Measurements from ENCODE around the gene TFDP3. TPM values are rescaled to one million over a fixed set of nuclear protein-coding genes. Genes with fewer than 3 reads are reported as not detected.

Gene TFDP3
- polyA plus RNA-seq (ENCODE audit: low read depth in 6 of 6): not detected

- peaks cover 0 to 10% (median 4%) of the 10 kb centered on the region in 3 donors for H3K27me3 Mint-ChIP-seq
- no peak within 1 kb of the TSS for H3K27ac Mint-ChIP-seq
- H3K4me3 Mint-ChIP-seq: no peak within 1 kb of the TSS
- H3K4me1 Mint-ChIP-seq: no peaks in the 10 kb centered on the region
- no peaks in the 10 kb centered on the region for H3K36me3 Mint-ChIP-seq
- no peaks in the 10 kb centered on the region for H3K9me3 Mint-ChIP-seq
- ATAC-seq (ENCODE audit: low read depth in 2 of 2) (no peak), DNase-seq (no peak)
Measured at GRCh38 chrX:133218329-133218728, at the start of gene TFDP3. TFDP3 (minus strand) TSS chrX:133218354; CDS start chrX:133218259, 95 bp downstream.

- DNase-seq (no peak), ATAC-seq (ENCODE audit: low read depth in 2 of 2) (no peak)
- Mint-ChIP-seq H3K27ac (no peak overlapping the region), H3K36me3 (no peaks in the 10 kb centered on the region), H3K4me1 (no peaks in the 10 kb centered on the region), H3K27me3 (peaks cover 0 to 7% (median 0%) of the 10 kb centered on the region in 3 donors), H3K4me3 (no peak overlapping the region), H3K9me3 (peaks cover 0 to 3% (median 0%) of the 10 kb centered on the region in 7 donors)
Measured at GRCh38 chrX:133267621-133268020, 49.5 kb upstream of the TFDP3 start.

GRCh38 chrX:133265331-133265730, 47.2 kb upstream of the TFDP3 start:
- H3K36me3 Mint-ChIP-seq: no peaks in the 10 kb centered on the region
- H3K9me3 Mint-ChIP-seq: peaks cover 0 to 3% (median 0%) of the 10 kb centered on the region in 7 donors
- H3K27ac Mint-ChIP-seq: no peak overlapping the region
- peak overlapping the region in 1 of 8 donors; percentile 33 for H3K4me3 Mint-ChIP-seq
- H3K4me1 Mint-ChIP-seq: peaks cover 0 to 3% (median 0%) of the 10 kb centered on the region in 3 donors
- H3K27me3 Mint-ChIP-seq: peaks cover 0 to 18% (median 0%) of the 10 kb centered on the region in 3 donors
- DNase-seq (no peak), ATAC-seq (ENCODE audit: low read depth in 2 of 2) (no peak)

- peaks cover 0 to 3% (median 0%) of the 10 kb centered on the region in 3 donors for H3K4me1 Mint-ChIP-seq
- no peaks in the 10 kb centered on the region for H3K36me3 Mint-ChIP-seq
- no peak for ATAC-seq (ENCODE audit: low read depth in 2 of 2)
- no peak overlapping the region for H3K27ac Mint-ChIP-seq
- DNase-seq: no peak
- H3K4me3 Mint-ChIP-seq: no peak overlapping the region
- peaks cover 0 to 4% (median 0%) of the 10 kb centered on the region in 7 donors for H3K9me3 Mint-ChIP-seq
- peaks cover 0 to 24% (median 0%) of the 10 kb centered on the region in 3 donors for H3K27me3 Mint-ChIP-seq
Measured at GRCh38 chrX:133258481-133258880, 40.3 kb upstream of the TFDP3 start.

GRCh38 chrX:133254666-133255065, 36.5 kb upstream of the TFDP3 start:
- H3K27me3 Mint-ChIP-seq: peaks cover 0 to 27% (median 0%) of the 10 kb centered on the region in 3 donors
- DNase-seq (no peak), ATAC-seq (ENCODE audit: low read depth in 2 of 2) (no peak)
- H3K4me3 Mint-ChIP-seq: no peak overlapping the region
- H3K27ac Mint-ChIP-seq: no peak overlapping the region
- peaks cover 0 to 3% (median 0%) of the 10 kb centered on the region in 7 donors for H3K9me3 Mint-ChIP-seq
- H3K4me1 Mint-ChIP-seq: no peaks in the 10 kb centered on the region
- H3K36me3 Mint-ChIP-seq: no peaks in the 10 kb centered on the region

GRCh38 chrX:133251204-133251603, 33.0 kb upstream of the TFDP3 start:
- Mint-ChIP-seq H3K27ac (no peak overlapping the region), H3K36me3 (peaks cover 5 to 14% of the 10 kb centered on the region in 2 donors), H3K27me3 (peaks cover 0 to 20% (median 0%) of the 10 kb centered on the region in 3 donors), H3K4me1 (no peaks in the 10 kb centered on the region), H3K4me3 (no peak overlapping the region), H3K9me3 (peaks cover 0 to 30% (median 16%) of the 10 kb centered on the region in 7 donors)
- ATAC-seq (ENCODE audit: low read depth in 2 of 2): no peak
- DNase-seq: no peak

GRCh38 chrX:133250184-133251100, 32.3 kb upstream of the TFDP3 start:
- H3K4me1 Mint-ChIP-seq: no peaks in the 10 kb centered on the region
- peaks cover 1 to 36% (median 20%) of the 10 kb centered on the region in 7 donors for H3K9me3 Mint-ChIP-seq
- H3K27me3 Mint-ChIP-seq: peaks cover 0 to 20% (median 0%) of the 10 kb centered on the region in 3 donors
- DNase-seq: no peak
- no peak for ATAC-seq (ENCODE audit: low read depth in 2 of 2)
- no peak overlapping the region for H3K4me3 Mint-ChIP-seq
- H3K27ac Mint-ChIP-seq: no peak overlapping the region
- H3K36me3 Mint-ChIP-seq: peaks cover 10 to 14% of the 10 kb centered on the region in 2 donors

- Mint-ChIP-seq H3K9me3 (peaks cover 1 to 39% (median 20%) of the 10 kb centered on the region in 7 donors), H3K4me3 (peak overlapping the region in 1 of 8 donors; percentile 24), H3K4me1 (no peaks in the 10 kb centered on the region), H3K36me3 (peaks cover 10 to 14% of the 10 kb centered on the region in 2 donors), H3K27me3 (peaks cover 0 to 20% (median 0%) of the 10 kb centered on the region in 3 donors), H3K27ac (no peak overlapping the region)
- no peak for ATAC-seq (ENCODE audit: low read depth in 2 of 2)
- DNase-seq: no peak
Measured at GRCh38 chrX:133249266-133250058, 31.3 kb upstream of the TFDP3 start.

- H3K4me3 Mint-ChIP-seq: no peak overlapping the region
- no peaks in the 10 kb centered on the region for H3K4me1 Mint-ChIP-seq
- peaks cover 1 to 39% (median 24%) of the 10 kb centered on the region in 7 donors for H3K9me3 Mint-ChIP-seq
- DNase-seq (no peak), ATAC-seq (ENCODE audit: low read depth in 2 of 2) (no peak)
- H3K27ac Mint-ChIP-seq: no peak overlapping the region
- peaks cover 10 to 14% of the 10 kb centered on the region in 2 donors for H3K36me3 Mint-ChIP-seq
- peaks cover 0 to 20% (median 0%) of the 10 kb centered on the region in 3 donors for H3K27me3 Mint-ChIP-seq
Measured at GRCh38 chrX:133248177-133248576, 30.0 kb upstream of the TFDP3 start.

- peaks cover 0 to 14% (median 0%) of the 10 kb centered on the region in 3 donors for H3K27me3 Mint-ChIP-seq
- no peaks in the 10 kb centered on the region for H3K4me1 Mint-ChIP-seq
- no peak overlapping the region for H3K4me3 Mint-ChIP-seq
- peaks cover 1 to 39% (median 24%) of the 10 kb centered on the region in 7 donors for H3K9me3 Mint-ChIP-seq
- H3K36me3 Mint-ChIP-seq: peaks cover 10 to 14% of the 10 kb centered on the region in 2 donors
- DNase-seq: no peak
- no peak overlapping the region for H3K27ac Mint-ChIP-seq
- no peak for ATAC-seq (ENCODE audit: low read depth in 2 of 2)
Measured at GRCh38 chrX:133246921-133247320, 28.8 kb upstream of the TFDP3 start.

- Mint-ChIP-seq H3K27ac (peak overlapping the region in 1 of 6 donors; percentile 11), H3K27me3 (peaks cover 0 to 22% (median 0%) of the 10 kb centered on the region in 3 donors), H3K9me3 (peaks cover 0 to 2% (median 0%) of the 10 kb centered on the region in 7 donors), H3K36me3 (no peaks in the 10 kb centered on the region), H3K4me3 (no peak overlapping the region), H3K4me1 (no peaks in the 10 kb centered on the region)
- ATAC-seq (ENCODE audit: low read depth in 2 of 2) (no peak), DNase-seq (no peak)
Measured at GRCh38 chrX:133235830-133236229, 17.7 kb upstream of the TFDP3 start.

GRCh38 chrX:133232331-133232730, 14.2 kb upstream of the TFDP3 start:
- Mint-ChIP-seq H3K36me3 (no peaks in the 10 kb centered on the region), H3K9me3 (peaks cover 0 to 2% (median 0%) of the 10 kb centered on the region in 7 donors)
- no peak for ATAC-seq (ENCODE audit: low read depth in 2 of 2)

GRCh38 chrX:133229361-133229760, 11.2 kb upstream of the TFDP3 start:
- Mint-ChIP-seq H3K27ac (no peak overlapping the region), H3K36me3 (no peaks in the 10 kb centered on the region), H3K4me3 (no peak overlapping the region), H3K9me3 (peaks cover 0 to 1% (median 0%) of the 10 kb centered on the region in 7 donors), H3K4me1 (no peaks in the 10 kb centered on the region), H3K27me3 (peaks cover 4 to 27% (median 4%) of the 10 kb centered on the region in 3 donors)
- ATAC-seq (ENCODE audit: low read depth in 2 of 2) (no peak), DNase-seq (no peak)

More at GRCh38 chrX:133232331-133232730, 14.2 kb upstream of the TFDP3 start:
- H3K4me1 Mint-ChIP-seq: no peaks in the 10 kb centered on the region
- peaks cover 0 to 26% (median 2%) of the 10 kb centered on the region in 3 donors for H3K27me3 Mint-ChIP-seq
- H3K4me3 Mint-ChIP-seq: no peak overlapping the region
- no peak overlapping the region for H3K27ac Mint-ChIP-seq
- DNase-seq: no peak
